ENCODE data around the gene CDC42EP2. TPM values are rescaled to one million over a fixed set of nuclear protein-coding genes. Genes with fewer than 3 reads are reported as not detected.
A peak's percentile ranks its signal among the peaks of the same experiment; 100 is the strongest.

Gene CDC42EP2, protein sequence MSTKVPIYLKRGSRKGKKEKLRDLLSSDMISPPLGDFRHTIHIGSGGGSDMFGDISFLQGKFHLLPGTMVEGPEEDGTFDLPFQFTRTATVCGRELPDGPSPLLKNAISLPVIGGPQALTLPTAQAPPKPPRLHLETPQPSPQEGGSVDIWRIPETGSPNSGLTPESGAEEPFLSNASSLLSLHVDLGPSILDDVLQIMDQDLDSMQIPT
- total RNA-seq, result 0.18 and 0.83 TPM in 2 replicates

DNA sequence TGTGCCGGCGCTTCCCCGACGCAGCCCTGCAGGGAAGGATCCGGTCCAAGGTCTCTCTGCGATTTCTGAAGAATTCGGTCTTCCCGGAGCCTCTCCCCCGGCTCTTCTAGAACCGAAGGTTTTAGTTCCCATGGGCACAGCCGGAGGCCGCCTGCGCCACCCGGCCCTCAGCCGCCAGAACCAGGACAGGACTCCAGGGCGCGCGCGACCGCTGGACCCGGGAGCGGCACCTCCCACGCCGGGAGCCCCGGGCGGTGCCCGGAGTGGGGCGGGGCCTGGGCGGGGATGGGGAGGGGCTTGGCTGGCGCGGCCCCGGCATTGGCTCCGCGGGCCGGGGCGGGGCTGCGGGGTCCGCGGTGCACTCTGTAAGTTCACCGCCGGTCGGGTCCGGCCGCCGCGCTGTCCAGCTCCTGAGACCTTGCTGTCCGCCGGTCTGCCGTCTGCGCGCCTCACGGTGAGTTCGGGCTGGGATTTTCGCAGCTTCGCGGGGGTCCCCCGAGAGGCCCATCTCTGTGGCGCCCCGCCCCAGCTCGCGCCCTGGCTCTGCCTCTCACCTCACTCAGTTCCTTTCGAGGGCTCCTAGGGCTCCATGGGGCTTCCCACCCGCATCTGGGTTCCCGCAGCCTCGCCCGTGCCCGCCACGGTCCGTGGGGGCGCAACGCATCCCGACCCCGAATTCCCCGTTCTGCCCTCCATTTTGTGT is at the start of gene CDC42EP2:
Gene CDC42EP2 (plus strand): TSS at position 366 of the 703 bp plus-strand sequence. CDS start 6,033 bp downstream, outside the sequence.
- peaks cover 5% of the 10 kb centered on the region for H3K4me1 Mint-ChIP-seq

DNA sequence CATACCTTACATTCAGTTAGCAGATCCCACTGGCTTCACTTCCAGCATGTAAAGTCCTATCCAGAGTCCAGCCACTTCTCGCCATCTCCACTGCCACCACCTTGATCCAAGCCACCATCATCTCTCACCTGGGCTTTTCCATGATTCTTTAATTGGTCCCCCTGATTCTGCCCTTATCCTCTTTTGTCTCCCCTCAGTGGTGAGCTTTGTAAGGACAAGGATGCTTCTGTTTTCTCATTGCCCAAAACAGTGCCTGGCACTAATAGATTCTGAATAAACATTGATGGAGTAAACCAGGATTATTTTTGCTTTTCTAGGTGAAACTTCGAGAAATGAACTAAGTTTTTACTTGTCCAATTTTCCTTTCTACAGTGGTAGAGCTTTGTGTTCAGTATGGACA is 48.5 kb upstream of the CDC42EP2 start:
- Mint-ChIP-seq H3K4me3 (no peak overlapping the region), H3K9me3 (no peaks in the 10 kb centered on the region), H3K27me3 (no peaks in the 10 kb centered on the region)

More for the DNA sequence above, at the start of gene CDC42EP2:
- Mint-ChIP-seq H3K27me3 (peaks cover 8% of the 10 kb centered on the region), H3K27ac (no peak within 1 kb of the TSS), H3K4me3 (peak within 1 kb of the TSS; percentile 83), H3K36me3 (ENCODE audit: low read depth) (no peaks in the 10 kb centered on the region), H3K9me3 (no peaks in the 10 kb centered on the region)
- DNase-seq (peak; percentile 79), ATAC-seq (ENCODE audit: low read depth) (peak; percentile 95)
- ChIA-PET CTCF (interaction anchor here (0.7 to 7.9 kb wide), 18 partner anchors 15 to 423 kb away, joined by 3 to 110 read pairs (median 4); partner anchors contain the start of genes CAPN1, DPF2, FAU and MRPL49), POLR2A (interaction anchor here (0.6 to 2.3 kb wide), 12 partner anchors 15 to 243 kb away, joined by 3 to 16 read pairs (median 4); partner anchors contain the start of genes DPF2, POLA2, TM7SF2 and ZNHIT2)
- intact Hi-C loops (cut with micrococcal nuclease), result loop anchor here (1.0 kb wide), 7 partner anchors 16 to 300 kb away; partner anchors contain the start of genes ARL2 and TIGD3
- TF ChIP-seq, protein P1, sequence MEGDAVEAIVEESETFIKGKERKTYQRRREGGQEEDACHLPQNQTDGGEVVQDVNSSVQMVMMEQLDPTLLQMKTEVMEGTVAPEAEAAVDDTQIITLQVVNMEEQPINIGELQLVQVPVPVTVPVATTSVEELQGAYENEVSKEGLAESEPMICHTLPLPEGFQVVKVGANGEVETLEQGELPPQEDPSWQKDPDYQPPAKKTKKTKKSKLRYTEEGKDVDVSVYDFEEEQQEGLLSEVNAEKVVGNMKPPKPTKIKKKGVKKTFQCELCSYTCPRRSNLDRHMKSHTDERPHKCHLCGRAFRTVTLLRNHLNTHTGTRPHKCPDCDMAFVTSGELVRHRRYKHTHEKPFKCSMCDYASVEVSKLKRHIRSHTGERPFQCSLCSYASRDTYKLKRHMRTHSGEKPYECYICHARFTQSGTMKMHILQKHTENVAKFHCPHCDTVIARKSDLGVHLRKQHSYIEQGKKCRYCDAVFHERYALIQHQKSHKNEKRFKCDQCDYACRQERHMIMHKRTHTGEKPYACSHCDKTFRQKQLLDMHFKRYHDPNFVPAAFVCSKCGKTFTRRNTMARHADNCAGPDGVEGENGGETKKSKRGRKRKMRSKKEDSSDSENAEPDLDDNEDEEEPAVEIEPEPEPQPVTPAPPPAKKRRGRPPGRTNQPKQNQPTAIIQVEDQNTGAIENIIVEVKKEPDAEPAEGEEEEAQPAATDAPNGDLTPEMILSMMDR (IDR thresholded peaks at IDR 0.05), result no peak

GRCh38 chr11:65274735-65275682 is 39.7 kb upstream of the CDC42EP2 start:
- H3K36me3 Mint-ChIP-seq (ENCODE audit: low read depth), result peaks cover 60% of the 10 kb centered on the region

More for the DNA sequence above, 48.5 kb upstream of the CDC42EP2 start:
- no peak for ATAC-seq (ENCODE audit: low read depth)
- intact Hi-C loops (cut with micrococcal nuclease), result loop anchor here (1.0 to 10.0 kb wide), 2 partner anchors 41 to 421 kb away; partner anchors contain the start of gene CDC42BPG
- TF ChIP-seq, protein P1 (IDR thresholded peaks at IDR 0.05), result no peak
- H3K36me3 Mint-ChIP-seq (ENCODE audit: low read depth), result peaks cover 43% of the 10 kb centered on the region
- CTCF ChIA-PET, result interaction anchor here (0.6 to 3.3 kb wide), 17 partner anchors 9 to 244 kb away, joined by 3 to 23 read pairs (median 5); partner anchors contain the start of genes CDC42EP2 and ZNHIT2
- no peak overlapping the region for H3K27ac Mint-ChIP-seq
- DNase-seq, result no peak
- H3K4me1 Mint-ChIP-seq, result peaks cover 23% of the 10 kb centered on the region
- POLR2A ChIA-PET, result interaction anchor here (0.5 to 1.6 kb wide), 6 partner anchors 37 to 156 kb away, joined by 3 to 8 read pairs (median 4); partner anchors contain the start of gene DPF2

GRCh38 chr11:65275906-65276305 is 38.8 kb upstream of the CDC42EP2 start:
- CTCF ChIA-PET, result interaction anchor here (1.0 to 3.6 kb wide), 7 partner anchors 11 to 234 kb away, joined by 3 to 71 read pairs (median 15); partner anchors contain the start of genes CDC42EP2 and DPF2
- Mint-ChIP-seq H3K27me3 (no peaks in the 10 kb centered on the region), H3K27ac (no peak overlapping the region), H3K4me1 (peaks cover 8% of the 10 kb centered on the region), H3K9me3 (no peaks in the 10 kb centered on the region), H3K4me3 (no peak overlapping the region), H3K36me3 (ENCODE audit: low read depth) (peaks cover 63% of the 10 kb centered on the region)
- DNase-seq, result no peak
- ATAC-seq (ENCODE audit: low read depth), result no peak
- POLR2A ChIA-PET, result interaction anchor here (0.6 to 1.7 kb wide), 9 partner anchors 14 to 542 kb away, joined by 3 to 15 read pairs (median 7); partner anchors contain the start of genes DPF2 and POLA2
- TF ChIP-seq, protein P1 (IDR thresholded peaks at IDR 0.05), result no peak
- intact Hi-C loops (cut with micrococcal nuclease), result loop anchor here (1.0 kb wide), 3 partner anchors 39 to 234 kb away; no protein-coding TSS in a partner anchor

More at GRCh38 chr11:65274735-65275682, 39.7 kb upstream of the CDC42EP2 start:
- intact Hi-C loops (cut with micrococcal nuclease), result loop anchor here (1.0 kb wide), 3 partner anchors 40 to 235 kb away; no protein-coding TSS in a partner anchor
- ChIA-PET POLR2A (interaction anchor here (0.6 to 1.7 kb wide), 15 partner anchors 13 to 542 kb away, joined by 3 to 15 read pairs (median 6); partner anchors contain the start of genes DPF2, NEAT1 and POLA2), CTCF (interaction anchor here (0.6 to 3.6 kb wide), 14 partner anchors 10 to 235 kb away, joined by 3 to 71 read pairs (median 3); partner anchors contain the start of genes CDC42EP2 and DPF2)
- Mint-ChIP-seq H3K4me1 (peaks cover 5% of the 10 kb centered on the region), H3K4me3 (no peak overlapping the region), H3K27ac (no peak overlapping the region), H3K27me3 (no peaks in the 10 kb centered on the region), H3K9me3 (no peaks in the 10 kb centered on the region)
- DNase-seq (no peak), ATAC-seq (ENCODE audit: low read depth) (peak; percentile 40)
- TF ChIP-seq, protein P1 (IDR thresholded peaks at IDR 0.05), result no peak
